Astrocyte (in vitro differentiated cells and primary cell): ENCODE data around the gene AIFM2.

Source experiments
- EZH2 ChIP-seq: IDR thresholded peaks from 2 replicates; pipeline ENCODE4 v1.6.1; 2012; ENCODE audit warnings: mild to moderate bottlenecking, low read length, inconsistent platforms; ENCODE audit not compliant: insufficient read depth
- TF ChIP-seq, protein P1 (sequence below): IDR thresholded peaks from 2 replicates; pipeline ENCODE4 v1.5.1; 2011; ENCODE audit warnings: low read depth, mild to moderate bottlenecking, inconsistent platforms, low read length, moderate library complexity; ENCODE audit not compliant: insufficient read depth

GRCh38 chr10:70118196-70118595 lies 14.4 kb downstream of the AIFM2 start:
- TF ChIP-seq, protein P1, sequence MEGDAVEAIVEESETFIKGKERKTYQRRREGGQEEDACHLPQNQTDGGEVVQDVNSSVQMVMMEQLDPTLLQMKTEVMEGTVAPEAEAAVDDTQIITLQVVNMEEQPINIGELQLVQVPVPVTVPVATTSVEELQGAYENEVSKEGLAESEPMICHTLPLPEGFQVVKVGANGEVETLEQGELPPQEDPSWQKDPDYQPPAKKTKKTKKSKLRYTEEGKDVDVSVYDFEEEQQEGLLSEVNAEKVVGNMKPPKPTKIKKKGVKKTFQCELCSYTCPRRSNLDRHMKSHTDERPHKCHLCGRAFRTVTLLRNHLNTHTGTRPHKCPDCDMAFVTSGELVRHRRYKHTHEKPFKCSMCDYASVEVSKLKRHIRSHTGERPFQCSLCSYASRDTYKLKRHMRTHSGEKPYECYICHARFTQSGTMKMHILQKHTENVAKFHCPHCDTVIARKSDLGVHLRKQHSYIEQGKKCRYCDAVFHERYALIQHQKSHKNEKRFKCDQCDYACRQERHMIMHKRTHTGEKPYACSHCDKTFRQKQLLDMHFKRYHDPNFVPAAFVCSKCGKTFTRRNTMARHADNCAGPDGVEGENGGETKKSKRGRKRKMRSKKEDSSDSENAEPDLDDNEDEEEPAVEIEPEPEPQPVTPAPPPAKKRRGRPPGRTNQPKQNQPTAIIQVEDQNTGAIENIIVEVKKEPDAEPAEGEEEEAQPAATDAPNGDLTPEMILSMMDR = no peak
- TF ChIP-seq EZH2 = no peak
